GM12801 (cell line): ENCODE results near the gene FAM110D.

ENCODE experiments used
- CTCF ChIP-seq: IDR thresholded peaks from one replicate; pipeline ENCODE4 v1.5.1; 2011; ENCODE audit warnings: control low read depth; ENCODE audit not compliant: insufficient read length; ENCODE audit errors: extremely low read depth

Gene FAM110D

GRCh38 chr1:26169669-26170471 lies 11.0 kb downstream of the FAM110D start, which contains the start of gene ZNF593:
Gene ZNF593 (plus strand): TSS chr1:26169908. CDS start chr1:26169984, 76 bp downstream.
- TF ChIP-seq CTCF = no peak

GRCh38 chr1:26170472-26170821 lies 11.6 kb downstream of the FAM110D start:
- no peak for TF ChIP-seq CTCF

GRCh38 chr1:26171084-26172072 lies 12.5 kb downstream of the FAM110D start, which contains the start of gene ZNF593OS:
Gene ZNF593OS (minus strand): TSS chr1:26171832. CDS start chr1:26171661, 171 bp downstream.
- TF ChIP-seq CTCF = no peak

GRCh38 chr1:26175346-26175745 lies 16.5 kb downstream of the FAM110D start:
- TF ChIP-seq CTCF = no peak

GRCh38 chr1:26177182-26177684 lies 18.4 kb downstream of the FAM110D start, which contains the start of gene CNKSR1:
Gene CNKSR1 (plus strand): TSS chr1:26177491. CDS start chr1:26177548, 57 bp downstream.
- no peak for TF ChIP-seq CTCF

- no peak for TF ChIP-seq CTCF
These were observed 21.2 kb downstream of the FAM110D start for GRCh38 chr1:26180010-26180506.
